GM10847 (cell line): ENCODE measurements around the gene ST7L.

ENCODE experiments used
- POLR2A ChIP-seq: IDR thresholded peaks from 2 replicates; pipeline ENCODE4 v1.6.1; 2011; ENCODE audit not compliant: insufficient read length; ENCODE audit errors: extremely low read depth

The ST7L gene

DNA sequence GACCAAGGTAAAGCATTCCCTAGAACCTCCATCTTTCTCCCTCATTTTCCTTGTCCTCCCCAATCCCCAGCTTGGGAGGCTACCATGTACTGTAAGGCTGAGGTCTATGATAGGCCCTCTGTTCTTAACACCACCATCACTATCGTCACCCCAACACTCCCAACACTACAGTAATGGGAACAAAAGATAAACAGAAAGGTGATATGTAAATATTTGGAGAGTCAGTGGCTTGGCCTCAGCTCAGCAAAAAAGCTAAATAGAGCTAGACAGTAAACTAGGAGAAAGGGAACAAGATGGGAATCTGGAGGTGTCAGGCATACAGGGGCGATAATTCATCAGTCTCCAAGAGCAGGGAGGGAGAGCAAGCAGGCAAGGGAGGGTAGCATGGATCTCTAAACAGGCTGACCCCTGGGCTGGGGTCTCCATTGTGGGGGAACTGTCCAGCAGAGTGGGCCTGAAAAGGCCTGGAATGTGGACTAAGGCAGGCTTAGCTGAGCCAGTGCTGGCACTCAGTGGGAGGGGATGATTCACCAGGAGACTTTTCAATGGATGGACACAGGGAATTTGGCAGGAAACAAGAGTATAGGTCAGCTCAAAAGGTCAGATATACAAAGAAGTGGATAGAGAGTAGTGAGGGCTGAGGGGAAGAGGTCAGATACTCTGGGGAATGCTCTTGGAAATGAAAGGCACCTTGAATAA is 103.5 kb downstream of the ST7L start:
- TF ChIP-seq POLR2A = no peak

DNA sequence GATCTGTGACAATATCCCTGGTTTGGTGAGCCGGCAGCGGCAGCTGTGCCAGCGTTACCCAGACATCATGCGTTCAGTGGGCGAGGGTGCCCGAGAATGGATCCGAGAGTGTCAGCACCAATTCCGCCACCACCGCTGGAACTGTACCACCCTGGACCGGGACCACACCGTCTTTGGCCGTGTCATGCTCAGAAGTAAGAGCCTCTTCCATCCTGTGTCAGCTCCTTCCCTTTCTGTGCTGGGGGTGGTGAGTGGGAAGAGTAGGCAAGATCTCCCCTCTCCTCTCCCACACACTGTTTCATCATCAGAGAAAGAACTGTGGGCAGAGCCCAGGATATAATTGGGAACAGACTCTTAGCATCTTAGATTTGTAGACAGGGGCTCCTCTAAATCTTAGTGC is 104.0 kb downstream of the ST7L start:
- no peak for TF ChIP-seq POLR2A

DNA sequence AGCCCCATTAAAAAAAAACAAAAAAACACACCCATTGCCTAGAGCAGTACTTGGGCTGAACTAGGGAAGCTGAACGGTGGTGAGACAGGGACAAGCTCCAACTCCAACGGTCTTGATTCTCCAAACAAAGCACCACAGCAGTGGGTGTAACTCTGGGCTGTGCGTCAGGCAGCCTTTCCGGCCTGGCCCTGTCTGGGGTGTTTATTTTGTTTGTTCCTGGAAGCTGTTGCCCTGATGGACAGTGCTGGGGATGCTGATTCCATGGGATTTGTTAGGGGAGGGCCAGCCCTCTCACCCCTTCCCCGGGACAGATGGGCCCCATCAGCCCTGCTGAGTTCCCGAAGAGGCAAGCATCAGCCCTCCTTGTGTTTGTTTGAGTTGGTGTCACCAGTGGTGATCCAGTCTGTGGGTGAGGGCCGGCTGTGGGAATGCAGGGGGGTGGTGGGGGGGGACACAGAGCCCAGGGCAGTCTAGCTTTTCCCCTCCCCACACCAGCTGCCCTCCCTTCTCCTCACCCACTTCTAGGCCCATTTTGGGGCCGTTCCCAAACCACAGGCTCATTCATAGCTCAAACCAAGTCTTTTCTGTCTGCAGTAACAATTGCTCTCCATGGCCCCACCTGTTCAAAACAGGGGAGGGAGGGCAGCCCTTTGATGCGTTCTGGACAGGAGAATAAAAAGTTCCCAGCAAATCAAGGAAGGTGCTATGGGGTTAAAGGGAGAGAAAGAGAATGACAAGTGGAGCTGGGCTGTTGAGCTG is 105.7 kb downstream of the ST7L start:
- no peak for TF ChIP-seq POLR2A

GRCh38 chr1:112511897-112512296 is 107.0 kb downstream of the ST7L start:
- TF ChIP-seq POLR2A = no peak

- no peak for TF ChIP-seq POLR2A
Measured at GRCh38 chr1:112510340-112510739, 108.6 kb downstream of the ST7L start.

DNA sequence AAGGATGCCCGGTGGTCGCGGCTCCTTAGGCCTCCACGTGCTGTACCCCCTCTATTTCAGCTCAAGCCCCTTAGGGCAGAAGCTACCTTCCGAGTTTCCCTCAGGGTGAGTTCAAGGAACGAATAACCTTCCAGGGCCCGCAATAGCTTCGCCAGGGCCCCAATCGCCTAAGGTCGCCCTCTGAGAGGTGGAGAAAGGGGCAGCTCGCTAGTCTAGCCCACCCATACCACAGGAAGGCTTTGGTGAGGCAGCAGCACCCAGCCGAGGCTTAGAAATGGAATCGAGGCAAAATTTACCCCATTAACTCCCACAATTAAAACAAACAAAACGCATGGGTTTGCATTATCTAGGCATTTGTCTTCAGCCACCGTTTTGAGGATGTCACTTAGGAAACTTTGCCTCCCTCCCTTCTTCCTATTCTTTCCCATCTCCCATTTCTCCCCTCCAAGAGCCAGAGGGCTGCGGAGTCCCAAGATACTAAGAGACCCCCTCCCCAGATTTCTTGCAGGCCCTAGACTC is 109.2 kb downstream of the ST7L start:
- no peak for TF ChIP-seq POLR2A

- TF ChIP-seq POLR2A = no peak
Measured at GRCh38 chr1:112509005-112509659, 109.8 kb downstream of the ST7L start.

DNA sequence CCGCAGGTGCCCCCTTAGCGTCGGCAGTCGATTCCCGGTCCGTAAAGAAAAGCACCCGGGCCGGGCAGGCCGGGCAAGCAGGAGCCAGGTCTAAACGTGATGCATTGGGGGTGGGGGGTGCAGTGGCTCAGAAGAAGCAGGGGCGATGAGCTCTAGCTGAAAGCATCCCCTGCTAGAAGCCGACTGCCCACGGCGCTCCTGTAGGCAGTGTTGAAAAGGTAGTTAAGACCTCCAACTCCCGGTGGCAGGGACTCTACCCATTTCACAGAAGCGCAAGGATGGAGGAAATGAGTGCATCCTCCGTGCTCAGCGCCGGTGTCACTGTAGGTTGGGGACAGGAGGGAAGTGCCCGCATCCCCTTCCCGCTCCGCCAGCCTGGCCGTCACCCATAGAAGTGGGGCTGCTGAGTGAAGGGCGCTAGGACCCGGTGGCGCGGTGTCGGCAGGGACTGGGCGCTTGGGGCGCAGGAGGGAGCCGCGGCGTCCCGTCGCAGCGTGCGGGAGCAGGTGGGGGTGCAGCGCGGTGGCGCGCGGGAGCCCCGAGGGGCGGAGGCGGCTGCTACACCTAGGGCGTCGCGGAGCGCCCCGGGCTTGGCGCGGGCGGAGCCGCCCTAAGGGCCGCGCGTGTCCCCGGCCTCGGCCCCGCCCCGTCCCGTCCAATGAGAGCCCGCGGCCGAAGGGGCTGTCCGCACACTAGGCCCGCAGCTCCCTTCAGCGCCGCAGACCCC is 110.5 kb downstream of the ST7L start, which contains the start of gene WNT2B:
Gene WNT2B, plus strand, starts transcription at position 688 of the 727 bp plus-strand sequence. CDS start 298 bp downstream, outside the sequence.
- TF ChIP-seq POLR2A = no peak

DNA sequence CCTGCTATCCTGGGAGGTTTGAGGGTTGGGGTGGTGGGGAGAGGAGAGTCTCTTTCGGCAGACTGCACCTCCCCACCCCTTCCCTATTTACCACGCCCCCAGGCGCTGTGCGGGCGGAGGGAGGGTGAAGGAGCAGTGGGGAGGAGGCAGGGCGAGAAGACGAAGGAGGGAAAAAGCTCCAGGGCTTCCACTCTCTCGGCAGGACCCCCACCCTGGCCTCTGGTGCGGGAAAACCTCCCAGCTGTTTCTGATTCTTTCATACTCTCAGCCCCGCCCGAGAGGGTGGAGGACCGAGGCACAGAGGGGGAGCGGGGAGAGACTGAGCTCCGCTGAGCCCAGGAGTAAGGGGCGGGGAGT is 111.0 kb downstream of the ST7L start:
- no peak for TF ChIP-seq POLR2A

- TF ChIP-seq POLR2A = no peak
Measured at GRCh38 chr1:112507336-112507735, 111.6 kb downstream of the ST7L start.

DNA sequence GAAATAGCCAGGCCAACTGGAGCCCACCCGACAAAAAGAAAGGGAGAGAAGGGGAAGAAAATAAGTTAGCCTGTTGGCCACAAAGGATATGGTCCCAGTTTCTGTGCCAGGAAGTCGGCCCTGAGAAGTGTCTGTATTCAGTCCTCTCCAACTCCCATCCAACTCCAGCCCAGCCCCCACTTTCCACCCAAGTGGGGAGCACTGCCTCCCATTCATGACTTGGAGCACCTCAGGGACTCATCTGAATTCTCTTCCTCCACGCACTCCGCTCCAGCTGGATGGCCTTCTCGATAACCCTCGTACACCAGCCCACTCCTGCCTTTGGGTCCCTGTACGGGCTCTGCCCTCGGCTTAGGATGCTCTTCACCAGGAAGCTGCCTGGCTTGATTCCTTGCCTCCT is 112.2 kb downstream of the ST7L start:
- TF ChIP-seq POLR2A = no peak

GRCh38 chr1:112506306-112506705 is 112.6 kb downstream of the ST7L start:
- no peak for TF ChIP-seq POLR2A

- no peak for TF ChIP-seq POLR2A
Measured at GRCh38 chr1:112505878-112506277, 113.1 kb downstream of the ST7L start.

DNA sequence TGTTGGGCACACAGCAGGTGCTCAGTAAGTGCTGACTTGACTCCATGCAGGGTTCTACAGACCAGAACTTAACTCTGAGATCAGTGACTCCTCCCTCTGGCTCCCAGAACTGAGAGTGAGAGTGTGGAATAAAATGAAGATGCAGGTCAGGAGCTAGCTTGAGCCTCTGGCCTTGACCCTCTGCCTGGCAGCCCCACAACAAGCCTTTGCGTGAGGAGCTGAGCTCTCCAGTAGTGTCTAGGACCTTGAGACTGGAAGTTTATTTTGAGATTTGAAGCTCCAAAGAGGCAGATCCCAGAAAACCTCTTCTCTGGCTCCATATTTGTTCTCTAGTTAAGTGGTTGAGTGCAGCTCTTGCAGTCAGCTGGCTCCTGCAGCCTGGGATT is 113.5 kb downstream of the ST7L start:
- no peak for TF ChIP-seq POLR2A
